ENCODE measurements around the gene LRFN3. TPM values are rescaled to one million over a fixed set of nuclear protein-coding genes. Genes with fewer than 3 reads are reported as not detected.
A peak's percentile ranks its signal among the peaks of the same experiment; 100 is the strongest.
"Not testable (repeated sequence)": the region's sequence is repeated elsewhere in the genome, so short reads cannot be mapped to it uniquely, and the experiment has no call there.

LRFN3 gene
- total RNA-seq, 1 donor from 2014 or later: 11.0 TPM

DNA sequence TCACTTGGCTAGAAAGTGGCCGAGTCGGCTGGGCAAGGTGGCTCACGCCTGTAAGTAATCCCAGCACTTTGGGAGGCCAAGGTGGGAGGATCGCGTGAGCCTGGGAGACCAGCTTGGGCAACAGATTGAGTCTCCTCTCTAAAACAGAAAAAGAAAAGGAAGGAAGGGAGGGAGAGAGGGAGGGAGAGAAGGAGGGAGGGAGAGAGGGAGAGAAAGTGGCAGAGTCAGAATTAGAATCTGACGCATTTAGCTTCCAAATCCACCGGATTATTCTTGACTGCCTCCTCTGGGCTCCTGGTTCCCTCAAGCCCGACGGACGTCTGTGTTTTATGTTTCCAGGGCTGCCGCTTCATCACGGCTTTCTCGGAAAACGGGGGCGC lies 22.5 kb downstream of the LRFN3 start:
- H3K27ac Mint-ChIP-seq: peak overlapping the region; percentile 72
- H3K36me3 Mint-ChIP-seq (ENCODE audit: low read depth): peaks cover 2% of the 10 kb centered on the region
- H3K4me1 Mint-ChIP-seq: peaks cover 22% of the 10 kb centered on the region
- peaks cover 14% of the 10 kb centered on the region for H3K27me3 Mint-ChIP-seq
- intact Hi-C loops (cut with micrococcal nuclease): loop anchor here (5.0 kb wide), 2 partner anchors 39 to 94 kb away; partner anchors contain the start of genes SDHAF1, THAP8 and WDR62
- H3K9me3 Mint-ChIP-seq: no peaks in the 10 kb centered on the region
- peak overlapping the region; percentile 52 for H3K4me3 Mint-ChIP-seq
- DNase-seq: no peak

DNA sequence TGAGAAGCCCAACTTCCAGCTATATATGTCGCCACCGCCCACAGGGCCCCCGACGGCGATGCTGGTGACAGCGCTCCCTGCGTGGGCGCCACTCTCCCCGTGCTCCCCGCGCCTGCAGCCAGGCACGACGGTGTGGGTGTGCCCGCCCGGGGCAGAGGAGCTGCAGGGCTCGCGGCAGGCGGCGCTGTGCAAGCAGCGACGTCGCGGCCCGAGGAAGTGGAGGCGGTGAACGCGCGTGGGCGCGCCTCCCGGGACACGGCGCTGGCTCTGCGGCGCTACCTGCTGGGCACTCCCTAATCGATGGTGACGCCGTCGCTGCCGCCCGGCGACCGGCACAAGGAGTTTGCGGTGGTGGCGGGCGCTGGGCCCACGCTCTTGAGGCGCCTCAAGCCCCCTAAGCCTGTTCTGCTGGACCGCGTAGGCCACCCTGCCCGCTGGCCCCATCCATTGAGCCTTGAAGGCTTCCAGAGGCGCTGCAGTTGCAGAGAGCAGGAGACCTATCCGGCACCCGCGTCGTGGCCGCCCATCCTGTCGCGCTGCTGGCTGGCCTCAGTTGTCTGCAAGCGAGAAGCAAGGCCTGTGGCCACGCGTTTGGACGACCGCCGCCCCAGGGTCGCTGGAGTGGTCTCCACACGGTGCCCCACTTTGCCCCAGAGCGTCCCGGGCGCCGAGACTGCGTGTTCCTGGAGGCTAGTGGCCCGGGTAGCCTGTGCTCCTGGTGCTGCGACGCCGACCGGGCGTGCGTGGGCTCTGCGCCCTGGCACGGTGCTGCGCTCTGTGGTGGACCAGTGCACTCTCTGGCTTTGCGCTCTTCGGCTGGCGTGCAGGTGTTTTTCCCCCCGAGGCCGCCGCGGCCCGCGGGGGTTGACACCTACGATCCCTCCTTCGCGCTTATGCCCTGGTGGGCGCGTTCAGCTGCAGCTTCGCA lies 23.1 kb downstream of the LRFN3 start:
- Mint-ChIP-seq H3K4me1 (peaks cover 16% of the 10 kb centered on the region), H3K36me3 (ENCODE audit: low read depth) (peaks cover 2% of the 10 kb centered on the region), H3K27me3 (peaks cover 15% of the 10 kb centered on the region), H3K9me3 (no peaks in the 10 kb centered on the region), H3K4me3 (peak overlapping the region; percentile 58), H3K27ac (no peak overlapping the region)
- peak; percentile 93 for DNase-seq
- intact Hi-C loops (cut with micrococcal nuclease): loop anchor here (5.0 kb wide), 2 partner anchors 38 to 93 kb away; partner anchors contain the start of genes SDHAF1, THAP8 and WDR62

DNA sequence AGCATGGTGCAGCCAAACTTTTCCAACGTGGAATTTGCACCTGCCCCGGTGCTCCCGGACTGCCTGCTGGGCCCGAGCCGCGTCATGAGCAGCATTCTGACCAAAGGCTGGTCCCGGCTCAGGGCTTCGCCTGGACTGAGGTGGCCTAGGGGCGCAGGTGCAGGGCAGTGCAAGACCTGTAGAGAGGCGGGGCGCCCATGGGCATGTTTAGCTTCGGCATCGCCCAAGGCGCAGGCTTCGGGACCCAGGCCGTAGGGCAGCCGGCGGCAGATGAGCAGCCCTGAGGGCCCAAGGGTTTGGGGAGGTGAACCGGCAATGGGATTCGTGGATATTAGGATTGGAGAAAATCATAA lies 23.8 kb downstream of the LRFN3 start:
- intact Hi-C loops (cut with micrococcal nuclease): loop anchor here (5.0 kb wide), 2 partner anchors 37 to 92 kb away; partner anchors contain the start of genes SDHAF1, THAP8 and WDR62
- Mint-ChIP-seq H3K4me3 (peak overlapping the region; percentile 58), H3K36me3 (ENCODE audit: low read depth) (peaks cover 2% of the 10 kb centered on the region), H3K9me3 (no peaks in the 10 kb centered on the region), H3K27ac (no peak overlapping the region), H3K4me1 (peaks cover 14% of the 10 kb centered on the region), H3K27me3 (peaks cover 15% of the 10 kb centered on the region)
- no peak for DNase-seq

DNA sequence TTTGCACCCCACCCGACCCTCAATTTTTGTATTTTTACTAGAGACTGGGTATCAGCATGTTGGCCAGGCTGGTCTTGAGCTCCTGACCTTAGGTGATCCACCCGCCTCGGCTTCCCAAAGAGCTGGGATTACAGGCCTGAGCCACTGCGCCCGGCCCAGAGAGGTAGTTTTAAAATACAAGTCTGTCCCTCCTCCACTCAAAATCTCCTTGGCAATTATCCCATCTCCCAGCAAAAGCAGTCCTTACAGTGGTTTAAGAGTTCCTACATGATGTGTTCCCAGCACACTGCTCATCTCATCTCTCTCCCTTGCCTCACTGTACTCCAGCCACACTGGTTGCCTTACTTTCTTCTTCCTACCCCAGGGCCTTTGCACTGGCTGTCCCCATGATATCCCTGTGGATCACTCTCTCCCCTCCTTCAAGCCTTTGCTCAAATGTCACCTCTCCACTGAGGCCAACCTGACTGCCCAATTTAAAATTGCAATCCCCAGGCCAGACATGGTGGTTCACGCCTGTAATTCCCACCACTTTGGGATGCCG lies 24.3 kb downstream of the LRFN3 start:
- Mint-ChIP-seq H3K9me3 (no peaks in the 10 kb centered on the region), H3K4me3 (peak overlapping the region; percentile 31), H3K4me1 (peaks cover 11% of the 10 kb centered on the region), H3K36me3 (ENCODE audit: low read depth) (peaks cover 2% of the 10 kb centered on the region), H3K27me3 (peaks cover 15% of the 10 kb centered on the region), H3K27ac (no peak overlapping the region)
- DNase-seq: no peak
- intact Hi-C loops (cut with micrococcal nuclease): no loop called here

DNA sequence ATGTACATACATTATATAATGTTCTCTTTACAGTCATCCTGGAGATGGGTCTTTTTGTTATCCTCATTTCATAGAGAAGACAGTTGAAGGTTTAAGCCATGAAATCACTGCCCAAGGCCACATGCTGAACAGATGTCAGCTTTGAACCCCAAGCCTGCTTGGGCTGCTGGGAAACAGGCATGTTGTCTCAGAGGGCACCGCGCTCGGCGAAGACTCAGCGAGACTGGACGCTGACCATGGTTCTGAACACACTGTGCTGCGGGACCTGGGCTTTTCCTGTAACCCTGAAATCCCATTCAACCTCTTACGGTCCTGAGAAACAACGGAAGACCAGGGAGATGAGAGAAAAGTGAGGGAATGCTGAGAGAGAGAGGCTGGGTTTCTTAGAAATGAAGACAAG lies 27.3 kb downstream of the LRFN3 start:
- H3K9me3 Mint-ChIP-seq: no peaks in the 10 kb centered on the region
- intact Hi-C loops (cut with micrococcal nuclease): no loop called here
- H3K36me3 Mint-ChIP-seq (ENCODE audit: low read depth): peaks cover 2% of the 10 kb centered on the region
- H3K4me1 Mint-ChIP-seq: peaks cover 9% of the 10 kb centered on the region
- no peak overlapping the region for H3K27ac Mint-ChIP-seq
- H3K27me3 Mint-ChIP-seq: peaks cover 15% of the 10 kb centered on the region
- peak; percentile 87 for DNase-seq
- no peak overlapping the region for H3K4me3 Mint-ChIP-seq

DNA sequence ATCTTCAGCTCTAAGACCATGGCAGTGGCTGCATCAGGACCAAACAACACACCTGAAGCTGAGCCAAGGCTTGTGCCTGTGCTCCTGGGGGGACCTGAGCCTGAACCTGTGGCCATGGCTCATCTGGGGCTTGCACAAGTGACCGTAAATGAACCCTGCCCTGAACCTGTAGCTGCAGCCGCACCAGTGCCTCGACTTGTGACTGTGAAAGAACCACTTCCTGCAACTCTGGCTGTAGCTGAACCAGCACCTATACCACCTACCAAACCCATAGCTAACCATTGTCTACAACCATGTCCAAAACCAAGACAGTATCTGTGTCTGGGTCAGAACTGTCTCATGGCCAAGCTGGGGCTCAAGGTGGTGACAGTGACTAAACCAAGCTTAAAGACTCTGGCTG lies 30.6 kb downstream of the LRFN3 start:
- Mint-ChIP-seq H3K27me3 (peaks cover 7% of the 10 kb centered on the region), H3K9me3 (no peaks in the 10 kb centered on the region), H3K27ac (no peak overlapping the region), H3K36me3 (ENCODE audit: low read depth) (no peaks in the 10 kb centered on the region), H3K4me1 (peaks cover 7% of the 10 kb centered on the region), H3K4me3 (no peak overlapping the region)
- intact Hi-C loops (cut with micrococcal nuclease): no loop called here
- DNase-seq: no peak

DNA sequence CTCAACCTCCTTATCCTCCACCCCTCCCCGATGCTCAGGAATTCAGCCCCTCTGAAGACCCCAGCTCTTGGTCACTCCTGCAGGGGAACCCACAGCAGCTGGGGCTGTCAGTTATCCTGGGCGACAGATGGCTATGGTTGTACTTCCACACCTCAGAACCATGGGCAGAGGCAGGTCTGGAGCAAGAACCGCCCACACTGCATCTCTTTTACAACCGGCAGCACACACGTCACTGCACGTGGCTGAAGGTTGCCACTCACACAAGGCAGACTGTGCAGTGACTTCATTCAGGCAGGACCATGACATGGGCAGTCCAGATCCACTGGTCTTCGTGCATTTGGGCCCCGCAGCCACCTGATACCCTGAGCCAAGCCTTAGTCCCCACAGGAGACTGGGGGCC lies 37.3 kb downstream of the LRFN3 start:
- no peak overlapping the region for H3K27ac Mint-ChIP-seq
- peaks cover 5% of the 10 kb centered on the region for H3K4me1 Mint-ChIP-seq

DNA sequence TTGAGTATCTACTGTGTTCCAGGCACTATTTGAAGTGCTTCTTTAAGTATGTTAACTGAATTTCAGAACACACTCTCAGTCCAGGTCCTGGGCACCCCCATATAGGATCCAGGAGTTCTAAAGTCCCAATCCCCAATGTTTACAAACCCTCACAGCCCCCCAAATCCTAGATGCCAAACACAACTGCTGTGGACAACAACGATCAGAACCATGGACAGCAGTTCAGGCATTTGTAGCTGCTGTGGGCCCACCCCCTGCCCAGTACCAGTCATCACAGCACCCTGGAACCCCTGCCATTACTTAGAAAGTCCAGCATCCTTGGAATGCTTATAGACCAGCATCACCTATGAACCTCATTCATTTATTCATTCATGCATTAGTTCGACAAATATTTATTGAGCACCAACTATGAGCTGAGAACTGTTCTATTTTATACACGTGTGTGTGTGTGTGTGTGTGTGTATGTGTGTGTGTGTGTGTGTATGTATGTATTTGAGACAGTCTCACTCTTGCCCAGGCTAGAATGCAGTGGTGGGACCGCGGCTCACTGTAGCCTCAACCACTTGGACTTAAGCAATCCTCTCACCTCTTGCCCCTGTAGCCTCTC lies 39.5 kb downstream of the LRFN3 start:
- intact Hi-C loops (cut with micrococcal nuclease): no loop called here
- Mint-ChIP-seq H3K4me1 (no peaks in the 10 kb centered on the region), H3K4me3 (no peak overlapping the region), H3K27me3 (peaks cover 10% of the 10 kb centered on the region), H3K27ac (no peak overlapping the region), H3K36me3 (ENCODE audit: low read depth) (no peaks in the 10 kb centered on the region), H3K9me3 (no peaks in the 10 kb centered on the region)
- peak; percentile 75 for DNase-seq

More for the DNA sequence above, 37.3 kb downstream of the LRFN3 start:
- DNase-seq: no peak
- intact Hi-C loops (cut with micrococcal nuclease): no loop called here
- Mint-ChIP-seq H3K4me3 (no peak overlapping the region), H3K27me3 (peaks cover 3% of the 10 kb centered on the region), H3K36me3 (ENCODE audit: low read depth) (no peaks in the 10 kb centered on the region), H3K9me3 (no peaks in the 10 kb centered on the region)

DNA sequence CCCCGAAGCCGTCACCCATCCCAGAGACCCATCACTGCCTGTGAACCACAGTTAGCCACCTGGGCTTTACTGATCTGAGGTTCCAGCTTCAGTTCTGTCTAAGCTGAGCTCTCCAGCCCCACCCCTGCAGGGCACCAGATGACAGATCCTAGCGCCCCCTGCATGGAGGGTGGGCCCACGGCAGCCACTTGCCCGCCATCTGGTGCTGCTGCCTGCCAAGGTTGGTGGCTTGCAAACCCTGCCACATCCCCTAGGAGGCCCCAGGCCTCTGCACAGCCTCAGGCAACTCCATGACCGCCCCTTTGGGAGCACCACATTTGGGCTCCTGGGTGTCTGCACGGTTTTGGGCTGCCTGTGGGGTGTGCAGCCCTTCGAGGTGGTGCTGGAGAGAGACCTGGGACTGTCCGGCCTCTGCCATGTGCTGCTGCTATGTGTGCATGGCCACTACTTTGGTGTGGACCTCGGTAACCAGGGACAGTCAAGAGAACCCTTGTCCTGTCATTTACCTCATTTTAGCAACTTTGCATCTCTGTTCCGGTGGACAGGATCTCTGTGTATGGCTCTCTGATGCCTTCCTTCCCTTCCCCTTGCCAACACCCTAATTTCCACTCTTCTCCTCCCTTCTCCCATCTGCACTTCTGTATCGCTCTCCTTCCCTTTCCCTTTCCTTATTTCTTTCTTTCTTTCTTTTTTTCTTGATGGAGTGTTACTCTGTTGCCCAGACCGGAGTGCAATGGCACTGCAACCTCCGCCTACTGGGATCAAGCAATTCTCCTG lies 41.5 kb downstream of the LRFN3 start:
- Mint-ChIP-seq H3K9me3 (no peaks in the 10 kb centered on the region), H3K4me1 (no peaks in the 10 kb centered on the region), H3K27me3 (peaks cover 14% of the 10 kb centered on the region), H3K4me3 (no peak overlapping the region), H3K27ac (no peak overlapping the region), H3K36me3 (ENCODE audit: low read depth) (no peaks in the 10 kb centered on the region)
- peak; percentile 67 for DNase-seq
- intact Hi-C loops (cut with micrococcal nuclease): no loop called here

DNA sequence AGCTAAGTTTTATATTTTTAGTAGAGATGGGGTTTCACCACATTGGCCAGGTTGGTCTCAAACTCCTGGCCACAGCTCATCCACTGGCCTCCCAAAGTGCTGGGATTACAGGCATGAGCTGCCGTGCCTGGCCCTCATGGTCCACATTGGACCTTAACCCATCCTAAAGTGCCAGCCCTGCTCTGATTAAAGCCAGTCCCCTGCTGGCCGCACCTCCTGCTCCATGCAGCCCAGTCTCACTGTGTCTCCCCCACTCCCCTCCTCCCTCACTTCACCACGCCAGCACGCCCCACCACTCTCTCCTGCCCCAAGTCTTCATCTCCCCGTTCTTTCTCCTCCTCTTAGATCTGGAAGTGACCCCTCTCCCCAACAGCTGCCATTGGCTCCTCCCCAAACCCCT lies 42.1 kb downstream of the LRFN3 start:
- DNase-seq: no peak
- Mint-ChIP-seq H3K36me3 (ENCODE audit: low read depth) (no peaks in the 10 kb centered on the region), H3K4me1 (no peaks in the 10 kb centered on the region), H3K9me3 (no peaks in the 10 kb centered on the region), H3K4me3 (no peak overlapping the region), H3K27ac (no peak overlapping the region), H3K27me3 (peaks cover 14% of the 10 kb centered on the region)
- intact Hi-C loops (cut with micrococcal nuclease): no loop called here

DNA sequence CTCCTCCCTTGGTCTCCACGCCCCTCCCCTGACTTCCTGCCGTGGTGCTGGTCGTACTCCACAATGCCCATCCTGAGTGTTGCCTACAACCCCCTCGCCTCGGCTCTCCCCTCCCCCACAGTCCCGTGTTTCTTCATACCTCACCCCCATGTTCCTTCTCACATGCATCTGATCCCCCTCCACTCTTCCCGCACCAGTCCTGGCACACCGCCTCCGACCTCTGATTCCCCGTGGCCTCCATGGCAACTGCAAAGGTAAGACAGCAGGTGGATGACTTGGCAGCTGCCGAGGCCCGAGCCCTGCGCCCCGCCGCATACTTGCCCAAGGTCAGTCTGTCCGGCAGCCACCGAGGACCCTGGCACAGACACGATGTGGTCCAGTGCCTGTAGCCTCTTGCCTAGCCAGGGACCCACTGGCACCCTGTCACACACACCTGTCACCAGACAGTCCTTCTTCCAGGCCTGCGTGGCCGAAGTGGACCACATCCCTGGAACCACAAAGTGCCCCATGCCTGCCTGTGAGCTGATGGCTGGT lies 42.7 kb downstream of the LRFN3 start:
- intact Hi-C loops (cut with micrococcal nuclease): no loop called here
- Mint-ChIP-seq H3K27ac (no peak overlapping the region), H3K36me3 (ENCODE audit: low read depth) (no peaks in the 10 kb centered on the region), H3K4me1 (no peaks in the 10 kb centered on the region), H3K27me3 (peaks cover 15% of the 10 kb centered on the region), H3K4me3 (no peak overlapping the region), H3K9me3 (no peaks in the 10 kb centered on the region)
- no peak for DNase-seq

DNA sequence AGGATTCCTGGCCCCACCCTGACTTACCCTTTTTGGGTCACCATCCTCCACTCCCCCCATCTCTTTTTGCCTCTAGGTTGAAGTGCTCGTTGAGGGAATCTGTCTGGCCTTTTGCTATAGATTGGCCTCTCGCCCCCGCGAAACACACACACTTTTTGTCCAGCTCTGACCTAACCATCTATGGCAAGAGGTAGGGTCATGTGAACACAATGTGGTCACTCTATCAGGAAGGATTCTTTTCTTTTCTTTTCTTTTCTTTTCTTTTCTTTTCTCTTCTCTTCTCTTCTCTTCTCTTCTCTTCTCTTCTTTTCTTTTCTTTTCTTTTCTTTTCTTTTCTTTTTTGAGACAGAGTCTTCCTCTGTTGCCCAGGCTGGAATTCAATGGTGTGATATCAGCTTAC lies 44.8 kb downstream of the LRFN3 start:
- H3K27ac Mint-ChIP-seq; DNase-seq; intact Hi-C loops (cut with micrococcal nuclease): not testable (repeated sequence)

DNA sequence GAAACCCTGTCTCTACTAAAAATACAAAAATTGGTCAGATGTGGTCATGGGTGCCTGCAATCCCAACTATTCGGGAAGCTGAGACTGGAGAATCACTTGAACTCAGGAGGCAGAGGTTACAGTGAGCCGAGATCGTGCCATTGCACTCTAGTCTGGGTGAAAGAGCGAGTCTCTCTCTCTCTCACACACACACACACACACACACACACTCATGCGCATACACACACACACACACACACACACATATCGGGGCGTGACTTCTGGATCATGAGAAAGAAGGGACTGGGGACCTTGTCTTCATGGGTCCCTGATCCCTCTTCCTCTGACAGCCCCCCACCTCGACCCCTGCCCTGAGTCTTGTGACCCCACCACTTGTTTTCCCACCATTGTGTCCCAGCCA lies 47.0 kb downstream of the LRFN3 start:
- Mint-ChIP-seq H3K27me3 (peaks cover 45% of the 10 kb centered on the region), H3K27ac (no peak overlapping the region), H3K9me3 (no peaks in the 10 kb centered on the region), H3K4me3 (no peak overlapping the region), H3K36me3 (ENCODE audit: low read depth) (no peaks in the 10 kb centered on the region), H3K4me1 (peaks cover 5% of the 10 kb centered on the region)
- DNase-seq: no peak
- intact Hi-C loops (cut with micrococcal nuclease): no loop called here

More for the DNA sequence above, 44.8 kb downstream of the LRFN3 start:
- H3K4me1 Mint-ChIP-seq; H3K9me3 Mint-ChIP-seq; H3K36me3 Mint-ChIP-seq (ENCODE audit: low read depth); H3K4me3 Mint-ChIP-seq: not testable (repeated sequence)
- H3K27me3 Mint-ChIP-seq: peaks cover 33% of the 10 kb centered on the region

Measured in activated CD4-positive, alpha-beta T cell treated with anti-CD3 and anti-CD28 coated beads, Interleukin-2, amount 10 ng/mL, durations not matched to agents 24 days and 14 days (primary cell).